ENCODE data around the gene SRMS. TPM values are rescaled to one million over a fixed set of nuclear protein-coding genes. Genes with fewer than 3 reads are reported as not detected.
"Not testable (repeated sequence)": the region's sequence is repeated elsewhere in the genome, so short reads cannot be mapped to it uniquely, and the experiment has no call there.

Gene SRMS
- total RNA-seq, 1 experiment from 2014 or later: not detected

DNA sequence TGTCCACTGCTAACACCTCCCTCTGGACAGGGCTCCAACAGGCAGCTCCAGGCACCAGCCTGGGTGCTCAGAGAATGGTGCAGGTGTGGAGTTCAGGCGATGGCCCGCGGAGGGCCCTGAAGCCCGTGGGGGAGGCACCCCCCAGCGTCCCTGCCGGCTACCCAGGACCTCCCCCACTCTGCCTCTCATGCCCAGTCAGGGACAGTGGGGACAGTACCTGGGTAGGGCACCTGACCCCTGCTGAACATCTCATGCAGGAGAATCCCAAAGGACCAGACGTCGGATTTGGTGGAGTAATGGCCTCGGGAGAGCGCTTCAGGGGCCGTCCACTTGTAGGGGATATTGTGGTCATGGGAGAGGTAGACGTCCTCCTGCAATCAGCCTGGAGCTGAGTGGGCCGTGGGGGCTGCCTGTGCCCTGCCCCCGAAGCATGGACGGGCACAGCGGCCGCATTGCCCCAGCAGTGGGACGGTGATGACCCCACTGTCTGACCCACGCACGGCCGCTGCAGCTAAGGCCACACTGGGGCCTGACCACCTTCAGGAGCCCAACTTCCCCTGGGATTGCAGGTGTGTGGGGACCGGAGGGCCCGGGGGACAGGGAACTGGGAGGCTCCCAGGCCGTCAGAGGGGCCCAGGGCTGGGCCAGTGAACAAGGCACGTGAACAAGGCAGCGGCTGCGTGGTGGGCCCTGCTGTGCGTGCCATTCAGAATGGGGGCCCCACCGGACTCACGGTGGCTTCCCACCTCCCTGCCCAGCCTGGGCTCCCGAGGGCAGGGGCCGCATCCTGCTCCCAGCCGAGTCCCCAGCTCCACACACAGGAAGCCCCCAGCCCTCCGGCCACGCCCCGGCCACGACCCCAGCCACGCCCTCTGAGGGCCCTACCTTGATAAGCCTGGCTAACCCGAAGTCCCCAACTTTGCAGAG lies 17.4 kb downstream of the SRMS start:
- DNase-seq (ENCODE audit: extremely low read depth, low read depth): no peak

DNA sequence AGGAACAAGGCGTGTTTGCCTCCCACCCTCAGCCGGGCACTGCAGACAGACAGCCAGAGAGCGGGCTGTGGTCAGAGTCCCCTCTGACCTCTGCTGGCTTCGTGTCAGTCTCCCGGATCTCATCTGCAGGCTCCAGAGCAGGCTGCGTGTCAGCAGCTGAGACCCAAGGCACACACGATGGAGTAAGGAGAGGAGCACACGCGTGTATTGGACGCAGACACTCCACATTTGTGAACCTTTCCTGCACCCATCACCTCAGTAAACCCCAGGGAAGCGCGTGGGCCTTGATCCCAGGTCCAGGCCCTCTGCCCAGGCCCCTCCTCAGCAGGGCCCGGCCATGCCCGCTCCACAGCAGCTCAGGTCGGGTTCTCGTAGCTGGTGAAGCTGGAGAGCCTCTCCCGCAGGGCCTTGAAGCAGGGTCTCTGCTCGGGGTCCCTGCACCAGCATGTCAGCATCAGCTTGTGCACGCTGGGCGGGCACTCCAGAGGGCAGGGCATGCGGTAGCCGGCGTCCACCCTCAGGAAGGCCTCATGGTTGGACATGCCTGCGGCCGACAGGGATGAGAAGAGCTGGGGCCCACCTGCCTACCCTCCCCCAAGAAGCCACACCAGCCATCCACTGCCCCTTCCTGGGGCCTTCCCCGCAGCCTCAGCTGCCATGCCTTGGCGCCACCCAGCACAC lies 18.2 kb downstream of the SRMS start:
- DNase-seq (ENCODE audit: extremely low read depth, low read depth): no peak

DNA sequence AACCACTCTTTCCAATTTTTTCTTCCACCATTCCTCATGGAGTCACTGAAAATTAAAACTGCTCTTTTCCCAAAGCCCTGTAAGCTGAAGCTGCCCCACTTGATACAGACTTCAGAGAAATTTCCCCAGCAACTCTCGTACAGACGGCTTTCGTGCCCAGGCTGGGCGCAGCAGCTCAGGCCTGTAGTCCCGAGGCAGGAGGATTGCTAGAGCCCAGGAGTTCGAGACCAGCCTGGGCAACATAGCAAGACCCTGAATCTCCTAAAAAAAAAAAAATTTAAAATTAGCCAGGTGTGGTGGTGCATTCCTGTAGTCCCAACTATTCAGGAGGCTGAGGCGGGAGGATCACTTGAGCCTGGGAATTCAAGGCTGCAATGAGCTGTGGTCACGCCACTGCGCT lies 20.4 kb downstream of the SRMS start:
- DNase-seq (ENCODE audit: extremely low read depth, low read depth): no peak

DNA sequence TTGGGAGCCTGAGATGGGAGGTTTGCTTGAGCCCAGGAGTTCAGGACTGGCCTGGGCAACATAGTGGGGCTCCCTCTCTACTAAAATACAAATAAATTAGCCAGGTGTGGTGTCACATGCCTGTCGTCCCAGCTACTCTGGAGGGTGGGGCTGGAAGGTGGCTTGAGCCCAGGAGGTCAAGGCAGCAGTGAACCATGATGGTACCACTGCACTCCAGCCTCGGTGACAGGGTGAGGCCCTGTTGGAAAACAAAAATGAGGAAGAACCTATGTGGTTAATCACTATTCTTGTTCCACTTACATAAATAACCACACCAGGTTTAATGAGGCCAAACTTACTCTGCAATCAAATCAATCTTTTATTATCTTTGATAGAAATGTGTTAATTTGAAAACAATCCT lies 21.6 kb downstream of the SRMS start:
- no peak for DNase-seq (ENCODE audit: extremely low read depth, low read depth)

DNA sequence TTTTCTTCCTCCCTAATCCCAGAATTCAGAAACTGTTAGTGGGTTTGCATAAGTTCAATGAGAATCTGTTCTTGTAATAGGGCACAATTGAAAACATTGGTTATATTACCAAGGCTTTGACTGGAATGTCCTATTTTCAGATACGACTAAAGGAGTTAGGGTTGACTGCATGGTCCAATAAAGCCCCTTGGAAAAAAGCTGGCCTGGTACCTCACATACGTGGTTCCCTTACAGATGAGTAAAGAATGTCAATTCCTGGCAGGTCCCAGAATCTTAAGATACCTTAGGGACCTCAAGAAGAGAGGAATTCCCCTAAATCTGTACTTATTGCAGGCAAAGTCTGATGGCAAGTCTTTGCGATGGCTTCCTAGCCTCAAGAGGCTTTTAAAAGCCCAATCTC lies 22.4 kb downstream of the SRMS start:
- DNase-seq (ENCODE audit: extremely low read depth, low read depth): no peak

DNA sequence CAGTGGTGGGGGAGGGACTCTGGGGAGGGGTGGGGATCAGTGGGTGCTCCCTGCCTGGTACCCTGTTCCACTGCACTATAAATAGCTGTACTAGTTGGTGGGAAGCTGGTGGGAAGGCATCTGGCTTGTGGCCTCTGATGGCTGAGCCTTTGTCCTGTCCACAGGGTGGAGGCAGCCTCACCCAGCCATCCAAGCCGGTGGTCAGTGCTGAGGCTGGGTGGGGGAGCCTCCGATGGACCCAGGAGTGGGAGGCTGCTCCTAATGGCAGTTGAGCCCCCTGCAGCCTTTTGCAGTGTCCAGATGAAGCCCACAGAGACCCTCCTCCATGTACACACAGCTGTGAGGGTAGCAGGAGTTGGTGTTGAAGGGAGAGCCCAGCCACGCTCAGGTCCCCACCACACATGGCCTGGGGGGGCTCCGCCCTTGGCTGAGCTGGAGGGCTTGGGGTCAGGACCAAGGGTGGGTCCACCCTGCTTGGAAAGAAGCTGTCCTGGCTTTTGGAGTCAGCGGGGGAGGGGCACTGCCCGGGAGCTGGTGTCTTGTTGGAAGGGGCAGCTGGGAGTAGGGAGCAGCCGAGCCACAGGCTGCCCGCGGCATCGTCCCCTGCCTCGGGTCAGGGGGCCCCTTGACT lies 24.5 kb downstream of the SRMS start:
- DNase-seq (ENCODE audit: extremely low read depth, low read depth): no peak

DNA sequence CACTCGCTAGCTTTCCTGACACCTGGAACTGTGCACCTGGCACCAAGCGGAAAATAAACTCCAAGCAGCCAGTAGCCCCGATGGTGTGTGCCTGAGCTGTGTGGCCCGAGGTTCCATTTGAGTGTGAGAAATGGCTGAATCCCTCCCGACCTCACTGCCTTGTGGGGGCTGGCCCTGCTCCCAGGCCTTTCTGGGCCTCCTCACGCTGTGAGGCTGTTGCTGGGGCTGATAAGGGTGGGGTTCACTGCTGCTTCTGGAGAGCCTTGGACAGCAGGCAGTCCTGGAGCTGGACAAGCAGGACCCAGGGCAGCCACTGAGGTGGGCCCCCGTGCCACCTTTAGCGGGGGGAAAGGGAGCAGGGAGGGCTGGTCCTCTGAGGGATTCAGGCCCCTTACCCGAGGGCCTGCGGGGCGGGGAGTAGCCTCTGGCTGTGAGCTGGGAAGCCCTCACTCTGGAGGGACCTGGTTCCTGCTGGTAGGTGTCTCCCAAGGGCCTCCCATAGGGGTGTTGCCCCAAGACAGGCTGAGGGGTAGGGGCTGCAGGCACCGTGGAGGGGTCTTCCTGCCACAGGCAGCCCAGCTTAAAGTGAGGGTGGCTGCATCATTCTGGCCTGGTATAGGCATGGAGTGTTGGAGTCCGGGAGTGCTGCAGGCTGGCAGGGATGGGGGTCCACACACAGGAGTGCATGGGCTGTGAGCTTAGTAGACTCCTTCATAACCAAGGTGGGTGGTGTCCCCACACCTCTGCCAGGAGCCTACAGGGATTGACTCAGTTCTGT lies 25.3 kb downstream of the SRMS start:
- no peak for DNase-seq (ENCODE audit: extremely low read depth, low read depth)

DNA sequence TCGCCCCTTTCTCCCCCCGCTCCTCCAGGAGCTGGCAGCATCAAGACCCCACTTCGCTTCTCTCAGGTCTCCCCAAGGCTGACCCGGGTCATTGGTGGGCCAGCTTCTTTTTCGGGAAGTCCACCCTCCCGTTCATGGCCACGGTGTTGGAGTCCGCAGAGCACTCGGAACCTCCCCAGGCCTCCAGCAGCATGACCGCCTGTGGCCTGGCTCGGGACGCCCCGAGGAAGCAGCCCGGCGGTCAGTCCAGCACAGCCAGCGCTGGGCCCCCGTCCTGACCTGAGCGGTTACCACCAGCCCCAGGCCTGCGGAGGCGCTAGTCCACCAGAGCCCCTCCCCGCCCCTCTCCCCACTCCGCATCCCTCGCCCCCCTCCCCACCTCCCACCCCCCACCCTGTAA lies 25.9 kb downstream of the SRMS start:
- DNase-seq (ENCODE audit: extremely low read depth, low read depth): no peak

DNA sequence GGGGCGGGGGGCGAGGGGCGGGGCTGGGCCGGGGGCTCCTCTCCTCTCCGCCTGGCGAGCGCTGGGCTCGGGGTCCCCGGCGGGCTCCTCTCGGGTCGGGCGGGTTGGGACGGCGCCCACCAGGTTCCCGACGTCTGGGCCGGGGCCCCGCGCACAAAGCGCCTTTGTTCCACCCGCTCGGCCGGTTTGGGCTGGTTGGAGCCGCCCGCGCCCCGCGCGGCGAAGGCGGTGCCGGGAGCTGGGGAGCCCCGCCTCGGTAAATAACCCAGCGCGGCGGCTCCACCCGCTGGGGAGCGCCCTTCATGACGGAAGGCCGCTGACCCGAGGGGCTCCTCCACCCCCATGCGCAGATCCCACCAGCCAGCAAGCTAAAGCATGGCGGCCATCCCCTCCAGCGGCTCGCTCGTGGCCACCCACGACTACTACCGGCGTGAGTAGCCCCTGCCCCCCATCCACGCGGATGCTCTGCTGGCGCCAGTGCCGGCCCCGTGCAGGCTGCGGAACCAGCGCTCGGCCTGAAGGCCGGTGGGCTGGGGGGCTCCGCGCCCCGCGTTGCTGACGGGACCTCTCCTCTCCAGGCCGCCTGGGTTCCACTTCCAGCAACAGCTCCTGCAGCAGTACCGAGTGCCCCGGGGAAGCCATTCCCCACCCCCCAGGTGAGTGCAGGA lies 26.5 kb downstream of the SRMS start:
- peak; percentile 33 for DNase-seq (ENCODE audit: extremely low read depth, low read depth)

DNA sequence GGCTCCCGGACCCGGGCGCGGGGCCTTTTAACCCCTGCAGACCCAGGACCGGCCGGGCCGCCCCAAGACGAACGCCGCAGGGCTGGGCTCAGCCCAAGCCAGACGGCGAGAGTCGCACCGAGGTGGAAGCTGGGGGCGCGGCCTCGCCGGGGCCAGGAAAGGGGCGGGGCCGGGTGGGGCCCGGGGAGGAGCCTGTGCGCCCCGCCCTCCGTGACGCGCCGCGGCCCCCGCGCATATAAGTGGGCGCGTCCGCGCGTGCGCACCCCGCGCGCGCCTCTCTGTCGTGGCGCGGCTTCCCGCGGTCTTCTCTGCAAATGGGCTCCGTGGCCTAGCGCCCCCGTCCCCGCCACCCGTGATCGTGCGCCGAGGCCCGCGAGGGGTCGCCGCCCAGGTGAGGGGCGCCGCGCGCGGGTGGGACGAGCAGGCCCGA lies 27.0 kb downstream of the SRMS start, which contains the start of gene PPDPF:
Gene PPDPF (plus strand): TSS at position 262 of the 430 bp plus-strand sequence. CDS start 544 bp downstream, outside the sequence.
- DNase-seq (ENCODE audit: extremely low read depth, low read depth): peak; percentile 69

DNA sequence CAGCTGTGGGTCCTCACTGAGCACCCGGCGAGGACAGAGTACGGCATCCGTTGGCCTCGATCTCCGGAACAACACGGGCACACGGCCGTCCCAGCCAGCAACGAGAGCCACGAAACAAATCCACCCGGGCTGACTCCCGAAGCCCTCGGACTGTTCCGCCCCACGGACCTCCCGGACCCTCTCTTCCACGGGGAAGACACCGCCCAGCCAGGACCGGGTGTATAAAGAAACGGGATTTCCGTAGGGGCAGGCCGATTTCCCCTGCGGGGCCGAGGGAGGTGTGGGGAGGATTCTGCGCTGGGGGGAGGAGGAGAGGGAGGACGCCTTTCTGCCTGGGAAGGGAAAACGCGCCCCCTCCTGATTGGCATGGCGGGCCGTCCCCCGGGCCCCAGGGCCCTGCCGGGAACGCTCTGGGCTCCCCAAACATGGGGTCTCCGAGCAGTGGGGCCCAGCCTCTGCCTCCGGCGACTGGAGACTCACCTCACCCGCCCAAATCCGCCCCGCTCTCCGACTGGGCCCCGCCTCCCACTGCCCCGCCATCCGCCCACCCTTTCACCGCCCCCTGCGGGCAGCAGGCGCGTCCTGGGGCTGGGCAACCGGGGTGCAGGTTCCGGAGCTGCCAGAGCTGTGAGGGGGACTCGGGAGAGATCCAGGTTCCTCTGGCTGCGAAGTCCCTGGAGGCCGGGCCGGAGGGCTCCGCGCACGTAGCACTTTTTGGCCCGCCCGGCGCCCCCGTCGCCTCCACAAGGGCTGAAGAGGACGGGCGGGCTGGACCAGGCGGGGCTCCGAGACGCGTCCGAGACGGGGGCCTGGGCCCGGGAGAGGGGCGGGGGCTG lies 27.7 kb downstream of the SRMS start:
- no peak for DNase-seq (ENCODE audit: extremely low read depth, low read depth)

DNA sequence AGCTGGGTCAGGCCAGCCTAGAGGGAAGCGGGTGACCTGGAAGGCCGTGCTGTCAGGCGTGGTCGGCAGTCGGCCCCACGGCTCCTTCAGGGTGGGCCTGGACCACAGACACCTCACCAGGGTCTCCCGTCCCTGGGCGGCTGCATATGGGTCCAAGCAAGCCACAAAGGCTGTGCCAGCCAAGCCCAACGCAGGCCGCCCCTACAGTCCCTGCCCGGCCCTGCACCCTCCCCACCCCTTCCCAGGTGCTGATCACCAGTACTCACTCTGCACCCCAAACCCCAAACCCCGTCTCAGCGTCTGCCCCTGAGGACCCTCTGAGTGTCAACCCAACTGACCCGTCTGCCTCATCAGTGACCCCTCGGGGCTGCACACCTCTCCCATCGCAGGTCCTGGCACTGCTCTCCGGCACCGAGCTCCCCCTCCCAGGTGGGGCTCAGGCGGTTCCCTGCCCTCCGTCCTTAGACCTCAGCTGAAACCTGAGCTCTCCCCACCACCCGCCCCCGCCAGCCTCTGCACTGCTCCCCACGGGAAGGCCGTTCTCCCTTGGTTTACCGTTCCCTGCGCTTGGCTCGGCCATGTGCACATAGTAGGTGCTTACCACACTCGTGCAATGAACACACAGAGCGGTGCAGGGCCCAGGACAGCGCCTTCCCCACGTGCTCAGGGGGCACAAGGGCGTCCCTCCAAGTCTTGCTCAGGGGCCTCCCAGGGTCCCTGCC lies 28.4 kb downstream of the SRMS start:
- DNase-seq (ENCODE audit: extremely low read depth, low read depth): no peak

DNA sequence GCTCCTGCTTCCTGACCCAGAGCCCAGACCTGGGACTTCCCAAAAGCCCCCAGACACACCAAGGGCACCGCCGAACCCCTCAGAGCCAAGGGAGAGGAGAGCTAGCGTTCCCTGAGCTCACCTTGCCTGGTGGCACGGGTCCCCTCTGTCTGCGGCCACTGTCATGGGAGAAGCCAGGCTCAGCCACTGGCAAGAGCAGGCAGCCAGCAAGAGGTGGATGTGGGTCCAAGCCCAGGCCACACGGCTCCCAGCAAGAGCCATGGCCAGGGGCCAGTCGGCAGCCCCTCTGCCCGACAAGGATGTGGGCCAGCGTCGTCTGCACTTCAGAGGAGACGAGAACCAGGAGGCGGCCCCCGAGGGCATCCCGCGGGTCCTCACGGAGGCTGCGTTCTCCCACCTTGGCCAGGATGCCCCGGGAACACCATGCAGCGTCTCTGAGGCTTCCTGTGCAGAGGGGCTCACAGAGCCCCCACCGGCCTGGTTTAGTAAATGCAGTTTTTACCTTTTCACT lies 29.1 kb downstream of the SRMS start:
- no peak for DNase-seq (ENCODE audit: extremely low read depth, low read depth)

DNA sequence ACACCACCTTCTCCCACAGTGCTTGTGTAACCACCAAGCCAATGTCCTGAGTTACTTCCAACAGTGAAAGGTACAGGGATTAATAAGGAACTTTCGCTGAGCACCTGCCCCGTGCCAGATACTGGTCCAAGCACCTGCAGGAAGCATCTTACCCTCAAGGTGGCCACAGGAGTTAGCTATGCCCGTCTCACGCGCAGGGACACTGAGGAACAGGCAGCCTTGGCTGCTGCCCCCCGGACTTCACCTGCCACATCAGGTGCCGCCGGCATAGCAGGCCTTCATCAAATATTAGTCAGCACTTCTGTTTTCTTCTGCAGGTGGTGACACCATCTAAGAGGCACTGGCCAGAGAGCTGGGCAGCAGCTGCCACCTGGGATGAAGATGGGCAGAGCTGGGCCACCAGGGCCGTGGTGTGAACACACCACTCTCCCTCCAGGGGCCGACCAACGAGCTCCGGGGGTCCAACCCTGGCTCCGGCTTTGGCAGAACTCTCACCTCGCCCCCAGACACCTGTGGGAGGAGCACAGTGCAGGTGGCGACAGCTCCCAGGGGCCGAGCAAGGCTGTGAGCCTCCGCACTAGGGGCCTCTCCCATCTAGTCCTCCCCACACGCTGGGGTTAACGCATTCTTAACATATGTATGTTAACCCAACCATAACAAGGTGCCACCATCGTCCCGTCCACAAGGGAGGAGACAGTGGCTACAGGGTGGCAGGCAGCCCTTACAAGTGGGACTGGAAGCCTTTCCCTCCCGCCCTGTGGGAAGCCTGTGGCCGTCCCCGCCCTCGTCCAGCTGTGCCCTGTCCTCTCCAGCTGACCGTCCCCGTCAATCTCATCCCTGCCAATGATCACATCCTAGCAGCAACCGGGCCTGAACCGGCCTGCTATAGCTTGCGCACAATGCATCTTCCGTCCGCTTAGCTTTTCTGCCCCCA lies 29.9 kb downstream of the SRMS start:
- DNase-seq (ENCODE audit: extremely low read depth, low read depth): no peak

DNA sequence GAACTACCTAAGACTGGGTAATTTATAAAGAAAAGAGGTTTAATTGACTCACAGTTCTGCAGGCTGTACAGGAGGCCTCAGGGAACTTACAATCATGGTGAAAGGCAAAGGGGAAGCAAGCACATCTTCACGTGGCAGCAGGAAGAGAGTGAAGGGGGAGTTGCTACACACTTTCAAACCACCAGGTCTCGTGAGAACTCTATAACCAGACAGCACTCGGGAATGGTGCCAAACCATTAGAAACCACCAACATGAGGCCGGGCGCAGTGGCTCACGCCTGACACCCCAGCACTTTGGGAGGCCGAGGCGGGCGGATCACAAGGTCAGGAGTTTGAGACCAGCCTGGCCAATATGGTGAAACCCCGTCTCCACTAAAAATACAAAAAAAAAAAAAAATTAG lies 33.0 kb downstream of the SRMS start:
- not testable (repeated sequence) for DNase-seq (ENCODE audit: extremely low read depth, low read depth)

DNA sequence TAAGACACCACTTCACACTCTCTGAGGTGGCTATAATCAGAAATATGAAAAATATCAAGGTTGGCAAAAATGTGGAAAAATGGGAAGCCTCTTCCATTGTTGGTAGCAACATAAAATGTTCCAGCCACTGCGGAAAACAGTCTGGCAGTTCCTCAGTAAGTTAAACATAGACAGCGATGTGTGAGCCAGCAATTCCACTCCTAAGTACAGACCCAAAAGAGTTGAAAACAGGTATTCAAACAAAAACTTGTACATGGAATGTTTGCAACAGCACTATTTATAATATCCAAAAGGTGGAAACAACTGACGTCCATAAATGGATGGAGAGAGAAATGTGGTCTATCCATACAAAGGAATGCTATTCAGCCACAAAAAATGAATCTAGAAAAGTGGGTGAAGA lies 34.3 kb downstream of the SRMS start:
- no peak for DNase-seq (ENCODE audit: extremely low read depth, low read depth)

DNA sequence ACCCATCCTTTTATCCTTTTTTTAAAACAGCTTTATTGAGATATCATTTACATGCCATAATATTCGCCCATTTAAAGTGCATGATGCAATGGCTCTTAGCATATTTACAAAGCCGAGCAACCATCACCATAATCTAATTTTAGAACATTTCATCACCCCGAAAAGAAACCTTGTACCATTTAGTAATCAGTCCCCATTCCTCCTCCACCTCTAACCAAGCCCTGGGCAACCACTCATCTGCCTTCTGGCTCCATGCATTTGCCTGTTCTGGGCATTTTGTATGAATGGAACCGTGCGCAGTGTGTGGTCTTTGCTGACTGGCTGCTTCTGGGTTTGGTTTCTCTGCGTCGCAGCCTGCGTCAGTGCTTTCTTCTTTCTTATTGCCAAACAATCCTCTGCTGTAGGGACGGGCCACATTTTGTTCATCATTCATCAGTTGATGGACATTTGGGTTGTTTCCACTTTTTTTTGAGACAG lies 38.4 kb downstream of the SRMS start:
- no peak for DNase-seq (ENCODE audit: extremely low read depth, low read depth)

Measured in NCI-H460 (cell line).